Esophagus muscularis mucosa (tissue), 3 donors: Measurements from ENCODE around the gene GRM2.

Experiments used
- CTCF ChIP-seq, 3 experiments: fragments of 200-600 bp in 2 of 3; fragments of 450-650 bp in 1 of 3; sonication (generic) in 2 of 3; IDR thresholded peaks; one replicate each; pipeline ENCODE4 v1.5.1; 2017 to 2019; ENCODE audit warnings: antibody characterized with exemption in 3 of 3, mild to moderate bottlenecking in 2 of 3, moderate library complexity in 1 of 3
- POLR2A ChIP-seq: fragments of 450-650 bp; IDR thresholded peaks from one replicate; pipeline ENCODE4 v1.6.1; 2017; ENCODE audit warnings: antibody characterized with exemption, moderate library complexity, mild to moderate bottlenecking, low read depth

GRCh38 chr3:51692980-51693395, 13.9 kb upstream of the GRM2 start:
- TF ChIP-seq POLR2A (no peak), CTCF (IDR thresholded peaks at IDR 0.05) (no peak)
